Panc1 (cell line): ENCODE results near the gene FSD2.

Experiments used
- CTCF ChIP-seq: fragments of 450-650 bp; IDR thresholded peaks from 2 replicates; pipeline ENCODE4 v1.5.1; 2017; ENCODE audit warnings: mild to moderate bottlenecking
- POLR2AphosphoS5 ChIP-seq: IDR thresholded peaks from 2 replicates; pipeline ENCODE4 v1.6.1; 2012; ENCODE audit warnings: mild to moderate bottlenecking, low read depth, low read length, moderate library complexity
- SIN3A ChIP-seq: IDR thresholded peaks from 2 replicates; pipeline ENCODE4 v1.6.1; 2012; ENCODE audit warnings: low read depth, mild to moderate bottlenecking, low read length, moderate library complexity, borderline replicate concordance; ENCODE audit not compliant: insufficient read depth
- TCF7L2 ChIP-seq: IDR thresholded peaks from 2 replicates; pipeline ENCODE4 v1.6.1; 2011; ENCODE audit warnings: mild to moderate bottlenecking, low read depth, low read length, inconsistent platforms

- TF ChIP-seq SIN3A, result no peak
- no peak for TF ChIP-seq CTCF
- no peak for TF ChIP-seq POLR2AphosphoS5
- no peak for TF ChIP-seq TCF7L2
Measured at GRCh38 chr15:82835391-82835917, 29.6 kb upstream of the FSD2 start.
